PC-9 (cell line): Measurements from ENCODE around the gene FGD4. TPM values are rescaled to one million over a fixed set of nuclear protein-coding genes. Genes with fewer than 3 reads are reported as not detected.

Experiments used
- BruUV-seq: library from RNA; stranded (reverse); fragments of 400-500 nt; replicated peaks from 2 replicates; lab custom pipeline; 2021; lab: Mats Ljungman, UMichigan
- CTCF ChIA-PET: fragments of 300-600 bp; sonication (Branson Sonifier 250); formaldehyde crosslinking; loops from one replicate; lab custom pipeline; 2022; ENCODE audit warnings: antibody characterized with exemption; lab: Charles Lee
- POLR2A ChIA-PET: fragments of 300-600 bp; sonication (Branson Sonifier 250); formaldehyde crosslinking; loops from one replicate; lab custom pipeline; 2022; ENCODE audit warnings: antibody characterized with exemption; ENCODE audit not compliant: unreplicated experiment; lab: Charles Lee
- DNase-seq, 2 experiments: peaks; one replicate each; pipeline versions ENCODE4 v3.0.0 to v3.0.0-alpha.2; 2015 to 2022; ENCODE audit warnings: mixed read lengths in 1 of 2
- H2AFZ ChIP-seq: fragments of 200-600 bp; sonication (generic); 2 replicates; pipeline ENCODE4 v1.8.1; 2017; ENCODE audit warnings: antibody characterized with exemption
- H3F3A ChIP-seq: fragments of 200-600 bp; sonication (generic); 2 replicates; pipeline ENCODE4 v1.8.1; 2017; ENCODE audit warnings: antibody characterized with exemption, mild to moderate bottlenecking, low read depth; ENCODE audit not compliant: insufficient read depth
- H3K27ac ChIP-seq: fragments of 200-600 bp; sonication (generic); 2 replicates; pipeline ENCODE4 v1.6.1; 2016; ENCODE audit warnings: mixed run types
- H3K27me3 ChIP-seq: fragments of 200-600 bp; sonication (generic); 2 replicates; pipeline ENCODE4 v1.6.1; 2016; ENCODE audit warnings: low read depth, mixed run types; ENCODE audit not compliant: insufficient read depth
- H3K36me3 ChIP-seq: fragments of 200-600 bp; sonication (generic); 2 replicates; pipeline ENCODE4 v1.6.1; 2016; ENCODE audit warnings: low read depth, mixed run types
- H3K4me1 ChIP-seq: fragments of 200-600 bp; sonication (generic); replicated peaks from 2 replicates; pipeline ENCODE4 v1.6.1; 2016; ENCODE audit warnings: mixed run types; ENCODE audit not compliant: insufficient read depth
- H3K4me2 ChIP-seq: fragments of 200-600 bp; sonication (generic); 2 replicates; pipeline ENCODE4 v1.6.1; 2017; ENCODE audit warnings: mixed run types
- H3K4me3 ChIP-seq: fragments of 200-600 bp; sonication (generic); 2 replicates; pipeline ENCODE4 v1.6.1; 2016; ENCODE audit warnings: mixed run types
- H3K79me2 ChIP-seq: fragments of 200-600 bp; sonication (generic); 2 replicates; pipeline ENCODE4 v1.6.1; 2017; ENCODE audit warnings: low read depth, mixed run types
- H3K9me2 ChIP-seq: fragments of 200-600 bp; sonication (generic); 2 replicates; pipeline ENCODE4 v1.8.1; 2017; ENCODE audit warnings: mild to moderate bottlenecking; ENCODE audit not compliant: insufficient read depth
- H3K9me3 ChIP-seq: fragments of 200-600 bp; sonication (generic); 2 replicates; pipeline ENCODE4 v1.8.1; 2016; ENCODE audit warnings: low read depth; ENCODE audit not compliant: insufficient read depth
- H4K20me1 ChIP-seq: fragments of 200-600 bp; sonication (generic); 2 replicates; pipeline ENCODE4 v1.8.1; 2017; ENCODE audit not compliant: insufficient read depth
- CTCF ChIP-seq: fragments of 200-600 bp; sonication (generic); conservative IDR thresholded peaks from 2 replicates; pipeline ENCODE4 v1.6.1; 2017; ENCODE audit warnings: mixed run types, antibody characterized with exemption, mild to moderate bottlenecking, moderate library complexity
- EZH2 ChIP-seq: fragments of 200-600 bp; sonication (generic); IDR thresholded peaks from 2 replicates; pipeline ENCODE4 v1.8.0; 2017; ENCODE audit warnings: antibody characterized with exemption, low read depth
- intact Hi-C: fragments of 100-400 bp; cut with micrococcal nuclease; formaldehyde crosslinking; loops from one replicate; pipeline ENCODE4 v1.10.0; 2022; ENCODE audit not compliant: unreplicated experiment
- total RNA-seq: library from RNA; stranded (reverse); gene quantifications from 2 replicates; pipeline ENCODE4 v1.2.3, GENCODE V29; 2021

The FGD4 gene
- total RNA-seq, 1 experiment from 2014 or later, result 28.3 TPM

- TF ChIP-seq CTCF, result no peak
- no peak for TF ChIP-seq EZH2
- Histone ChIP-seq H2AFZ (no peak overlapping the region), H4K20me1 (no peaks in the 10 kb centered on the region), H3K9me3 (no peaks in the 10 kb centered on the region), H3K27ac (no peak overlapping the region), H3K4me1 (peaks cover 11% of the 10 kb centered on the region), H3K27me3 (no peaks in the 10 kb centered on the region), H3K9me2 (no peaks in the 10 kb centered on the region), H3K4me2 (no peak overlapping the region), H3F3A (peaks cover 17% of the 10 kb centered on the region), H3K79me2 (no peaks in the 10 kb centered on the region), H3K4me3 (no peak overlapping the region), H3K36me3 (no peaks in the 10 kb centered on the region)
- BruUV-seq, result no TSS peak
- CTCF ChIA-PET, result no interaction called here
- intact Hi-C loops, result loop anchor here (10.0 kb wide), 1 partner anchor 89 kb away; the partner anchor contains the start of gene FGD4
- POLR2A ChIA-PET, result interaction anchor here (0.6 kb wide), 1 partner anchor 102 kb away, joined by 3 read pairs; no protein-coding TSS in a partner anchor
- DNase-seq, result no peak
Observed at GRCh38 chr12:32483499-32483898, 84.1 kb downstream of the FGD4 start.

GRCh38 chr12:32483993-32484392, 84.6 kb downstream of the FGD4 start:
- no peak for DNase-seq
- no peaks in the 10 kb centered on the region for H4K20me1 ChIP-seq
- H2AFZ ChIP-seq, result no peak overlapping the region
- no peak overlapping the region for H3K4me2 ChIP-seq
- no peaks in the 10 kb centered on the region for H3K9me3 ChIP-seq
- H3K4me1 ChIP-seq, result peaks cover 11% of the 10 kb centered on the region
- H3K27ac ChIP-seq, result no peak overlapping the region
- no peak overlapping the region for H3K4me3 ChIP-seq
- no peaks in the 10 kb centered on the region for H3K9me2 ChIP-seq
- no peaks in the 10 kb centered on the region for H3K79me2 ChIP-seq
- POLR2A ChIA-PET, result no interaction called here
- H3F3A ChIP-seq, result peaks cover 17% of the 10 kb centered on the region
- TF ChIP-seq CTCF, result no peak
- no peak for TF ChIP-seq EZH2
- intact Hi-C loops, result loop anchor here (10.0 kb wide), 1 partner anchor 89 kb away; the partner anchor contains the start of gene FGD4
- CTCF ChIA-PET, result no interaction called here
- H3K36me3 ChIP-seq, result no peaks in the 10 kb centered on the region
- no TSS peak for BruUV-seq
- H3K27me3 ChIP-seq, result no peaks in the 10 kb centered on the region

- no peaks in the 10 kb centered on the region for H3K9me3 ChIP-seq
- ChIA-PET POLR2A (no interaction called here), CTCF (no interaction called here)
- no peaks in the 10 kb centered on the region for H3K9me2 ChIP-seq
- no peaks in the 10 kb centered on the region for H4K20me1 ChIP-seq
- peak overlapping the region; percentile 38 for H3K27ac ChIP-seq
- BruUV-seq, result no TSS peak
- peaks cover 17% of the 10 kb centered on the region for H3F3A ChIP-seq
- DNase-seq, result peak; percentile 17 to 78
- H2AFZ ChIP-seq, result no peak overlapping the region
- intact Hi-C loops, result loop anchor here (10.0 kb wide), 1 partner anchor 91 kb away; the partner anchor contains the start of gene FGD4
- no peaks in the 10 kb centered on the region for H3K36me3 ChIP-seq
- peaks cover 11% of the 10 kb centered on the region for H3K4me1 ChIP-seq
- TF ChIP-seq CTCF (no peak), EZH2 (no peak)
- H3K4me3 ChIP-seq, result no peak overlapping the region
- no peaks in the 10 kb centered on the region for H3K27me3 ChIP-seq
- peak overlapping the region; percentile 42 for H3K4me2 ChIP-seq
- no peaks in the 10 kb centered on the region for H3K79me2 ChIP-seq
Observed at GRCh38 chr12:32486158-32486557, 86.8 kb downstream of the FGD4 start.
